GM18505 (cell line): ENCODE data around the gene KSR2.
"Not testable (repeated sequence)": the region's sequence is repeated elsewhere in the genome, so short reads cannot be mapped to it uniquely, and the experiment has no call there.

Source experiments
- ATAC-seq: cut with Tn5 transposase; IDR thresholded peaks from one replicate; pipeline ENCODE4 v1.9.1; 2021; ENCODE audit not compliant: unreplicated experiment
- POLR2A ChIP-seq: IDR thresholded peaks from 4 replicates; pipeline ENCODE4 v1.6.1; 2011; ENCODE audit warnings: borderline replicate concordance; ENCODE audit not compliant: insufficient read depth, insufficient read length; ENCODE audit errors: extremely low read depth

Gene KSR2

GRCh38 chr12:117867348-117867747, 101.4 kb downstream of the KSR2 start:
- TF ChIP-seq POLR2A: no peak
- ATAC-seq: no peak

- no peak for TF ChIP-seq POLR2A
- ATAC-seq: no peak
Measured at GRCh38 chr12:117865505-117865904, 103.3 kb downstream of the KSR2 start.

GRCh38 chr12:117863002-117863709, 105.6 kb downstream of the KSR2 start:
- TF ChIP-seq POLR2A: no peak
- no peak for ATAC-seq

- TF ChIP-seq POLR2A: no peak
- ATAC-seq: no peak
Measured at GRCh38 chr12:117861691-117862090, 107.1 kb downstream of the KSR2 start.

GRCh38 chr12:117860787-117861290, 108.0 kb downstream of the KSR2 start:
- ATAC-seq: not testable (repeated sequence)

GRCh38 chr12:117860111-117860510, 108.7 kb downstream of the KSR2 start:
- ATAC-seq: no peak
- TF ChIP-seq POLR2A: no peak

GRCh38 chr12:117857632-117858612, 110.9 kb downstream of the KSR2 start:
- ATAC-seq: no peak
- no peak for TF ChIP-seq POLR2A

GRCh38 chr12:117857139-117857538, 111.7 kb downstream of the KSR2 start:
- not testable (repeated sequence) for ATAC-seq

- ATAC-seq: no peak
- TF ChIP-seq POLR2A: no peak
Measured at GRCh38 chr12:117855165-117855564, 113.6 kb downstream of the KSR2 start.

- ATAC-seq: no peak
- TF ChIP-seq POLR2A: no peak
Measured at GRCh38 chr12:117854339-117855012, 114.3 kb downstream of the KSR2 start.

- no peak for TF ChIP-seq POLR2A
- ATAC-seq: no peak
Measured at GRCh38 chr12:117853600-117853999, 115.2 kb downstream of the KSR2 start.

GRCh38 chr12:117850048-117850447, 118.7 kb downstream of the KSR2 start:
- ATAC-seq: no peak
- no peak for TF ChIP-seq POLR2A

GRCh38 chr12:117847371-117847770, 121.4 kb downstream of the KSR2 start:
- ATAC-seq: no peak
- no peak for TF ChIP-seq POLR2A
